HEK293 (cell line): Measurements from ENCODE around the gene UBE2F.

Experiments used
- CTCF ChIA-PET: fragments of 350-600 bp; formaldehyde crosslinking; extraction: SDS; loops from one replicate; lab custom pipeline; 2021; ENCODE audit warnings: antibody characterized with exemption; lab: Yijun Ruan, JAX
- POLR2A ChIA-PET: fragments of 300-600 bp; formaldehyde crosslinking; extraction: SDS; loops from one replicate; lab custom pipeline; 2020; ENCODE audit warnings: antibody characterized with exemption, inconsistent platforms; lab: Yijun Ruan, JAX
- H3K27ac ChIP-seq: fragments of 200-500 bp; sonication (Bioruptor generic); 2 replicates; pipeline ENCODE4 v1.5.1; 2014; ENCODE audit warnings: low read depth, low read length, control low read depth, inconsistent platforms; ENCODE audit errors: extremely low read depth
- H3K36me3 ChIP-seq, 2 experiments: fragments of 200-500 bp in 1 of 2; sonication (Bioruptor generic) in 1 of 2; 1 replicate in 1 of 2; 2 replicates in 1 of 2; pipeline ENCODE4 v1.5.1; 2014 to 2017; ENCODE audit warnings: inconsistent platforms in 2 of 2, low read length in 2 of 2; ENCODE audit not compliant: control insufficient read depth in 2 of 2, insufficient read depth in 1 of 2
- H3K4me1 ChIP-seq: fragments of 200-500 bp; sonication (Bioruptor generic); 2 replicates; pipeline ENCODE4 v1.5.1; 2014; ENCODE audit warnings: mild to moderate bottlenecking, low read length, inconsistent platforms; ENCODE audit not compliant: control insufficient read depth, insufficient read depth
- H3K4me3 ChIP-seq: 2 replicates; pipeline ENCODE4 v1.5.1; 2011; ENCODE audit warnings: low read depth, mild to moderate bottlenecking, control low read depth, low read length, moderate library complexity
- H3K9me3 ChIP-seq: fragments of 200-500 bp; sonication (Bioruptor generic); 2 replicates; pipeline ENCODE4 v1.5.1; 2014; ENCODE audit warnings: low read depth, low read length, inconsistent platforms; ENCODE audit not compliant: control insufficient read depth, insufficient read depth
- BCL11B ChIP-seq: fragments of 450-650 bp; formaldehyde crosslinking; IDR thresholded peaks from 2 replicates; pipeline ENCODE4 v1.5.1; 2016; ENCODE audit warnings: low read depth, missing biosample characterization, missing genetic modification characterization
- HOXD13 ChIP-seq: sonication (generic); formaldehyde crosslinking; IDR thresholded peaks from 2 replicates; pipeline ENCODE4 v1.8.0; 2022; ENCODE audit warnings: missing genetic modification reagents, borderline replicate concordance
- KLF8 ChIP-seq: fragments of 450-650 bp; formaldehyde crosslinking; IDR thresholded peaks from 2 replicates; pipeline ENCODE4 v1.5.1; 2016; ENCODE audit warnings: missing biosample characterization, missing genetic modification characterization
- SP3 ChIP-seq: fragments of 450-650 bp; formaldehyde crosslinking; IDR thresholded peaks from 2 replicates; pipeline ENCODE4 v1.5.1; 2016; ENCODE audit warnings: missing biosample characterization, missing genetic modification characterization
- ZBTB7A ChIP-seq: fragments of 450-650 bp; formaldehyde crosslinking; IDR thresholded peaks from 2 replicates; pipeline ENCODE4 v1.5.1; 2016; ENCODE audit warnings: low read depth, missing biosample characterization, missing genetic modification characterization
- ZFP41 ChIP-seq: fragments of 450-650 bp; formaldehyde crosslinking; IDR thresholded peaks from 2 replicates; pipeline ENCODE4 v1.5.1; 2016; ENCODE audit warnings: missing biosample characterization, missing genetic modification characterization, borderline replicate concordance
- ZNF148 ChIP-seq: fragments of 450-650 bp; formaldehyde crosslinking; IDR thresholded peaks from 2 replicates; pipeline ENCODE4 v1.5.0; 2017; ENCODE audit warnings: missing biosample characterization, missing genetic modification characterization, borderline replicate concordance
- ZNF19 ChIP-seq: fragments of 450-650 bp; formaldehyde crosslinking; IDR thresholded peaks from 2 replicates; pipeline ENCODE4; 2016; ENCODE audit warnings: missing biosample characterization, missing genetic modification characterization, low read depth
- ZNF221 ChIP-seq: fragments of 450-650 bp; formaldehyde crosslinking; IDR thresholded peaks from 2 replicates; pipeline ENCODE4 v1.5.1; 2017; ENCODE audit warnings: missing biosample characterization, missing genetic modification characterization, borderline replicate concordance
- ZNF280C ChIP-seq: fragments of 450-650 bp; formaldehyde crosslinking; IDR thresholded peaks from 2 replicates; pipeline ENCODE4 v1.5.1; 2016; ENCODE audit warnings: missing biosample characterization, missing genetic modification characterization
- ZNF335 ChIP-seq: fragments of 450-650 bp; formaldehyde crosslinking; conservative IDR thresholded peaks from 2 replicates; pipeline ENCODE4 v1.5.1; 2016; ENCODE audit warnings: missing biosample characterization, missing genetic modification characterization
- ZNF514 ChIP-seq: fragments of 450-650 bp; formaldehyde crosslinking; IDR thresholded peaks from 2 replicates; pipeline ENCODE4 v1.5.1; 2016; ENCODE audit warnings: missing biosample characterization, missing genetic modification characterization
- ZNF521 ChIP-seq: fragments of 450-650 bp; formaldehyde crosslinking; IDR thresholded peaks from 2 replicates; pipeline ENCODE4 v1.5.1; 2017; ENCODE audit warnings: missing biosample characterization, mild to moderate bottlenecking, missing genetic modification characterization
- ZNF549 ChIP-seq: fragments of 450-650 bp; IDR thresholded peaks from 2 replicates; pipeline ENCODE4 v1.5.1; 2018; ENCODE audit warnings: missing biosample characterization, missing genetic modification characterization, mild to moderate bottlenecking, inconsistent platforms, moderate library complexity
- ZNF701 ChIP-seq: fragments of 450-650 bp; formaldehyde crosslinking; IDR thresholded peaks from 2 replicates; pipeline ENCODE4 v1.5.1; 2016; ENCODE audit warnings: missing biosample characterization, missing genetic modification characterization
- ZNF76 ChIP-seq: fragments of 450-650 bp; formaldehyde crosslinking; IDR thresholded peaks from 2 replicates; pipeline ENCODE4; 2016; ENCODE audit warnings: low read depth, missing biosample characterization, missing genetic modification characterization, borderline replicate concordance
- ZNF791 ChIP-seq: fragments of 450-650 bp; formaldehyde crosslinking; IDR thresholded peaks from 2 replicates; pipeline ENCODE4 v1.5.1; 2016; ENCODE audit warnings: missing biosample characterization, missing genetic modification characterization
- TF ChIP-seq, protein P1 (sequence below): fragments of 450-650 bp; formaldehyde crosslinking; conservative IDR thresholded peaks from 2 replicates; pipeline ENCODE4 v1.5.1; 2016; ENCODE audit warnings: low read depth, missing biosample characterization, missing genetic modification characterization
- TF ChIP-seq, protein P2 (sequence below): fragments of 450-650 bp; formaldehyde crosslinking; IDR thresholded peaks from 2 replicates; pipeline ENCODE4 v1.5.1; 2016; ENCODE audit warnings: missing biosample characterization, missing genetic modification characterization

Gene UBE2F

GRCh38 chr2:237920673-237921072 is 46.1 kb upstream of the UBE2F start (continued):
- TF ChIP-seq ZNF148 (tag by site-specific recombination) = no peak
- no peak for TF ChIP-seq ZNF514
- no peak for TF ChIP-seq SP3
- TF ChIP-seq, protein P1, sequence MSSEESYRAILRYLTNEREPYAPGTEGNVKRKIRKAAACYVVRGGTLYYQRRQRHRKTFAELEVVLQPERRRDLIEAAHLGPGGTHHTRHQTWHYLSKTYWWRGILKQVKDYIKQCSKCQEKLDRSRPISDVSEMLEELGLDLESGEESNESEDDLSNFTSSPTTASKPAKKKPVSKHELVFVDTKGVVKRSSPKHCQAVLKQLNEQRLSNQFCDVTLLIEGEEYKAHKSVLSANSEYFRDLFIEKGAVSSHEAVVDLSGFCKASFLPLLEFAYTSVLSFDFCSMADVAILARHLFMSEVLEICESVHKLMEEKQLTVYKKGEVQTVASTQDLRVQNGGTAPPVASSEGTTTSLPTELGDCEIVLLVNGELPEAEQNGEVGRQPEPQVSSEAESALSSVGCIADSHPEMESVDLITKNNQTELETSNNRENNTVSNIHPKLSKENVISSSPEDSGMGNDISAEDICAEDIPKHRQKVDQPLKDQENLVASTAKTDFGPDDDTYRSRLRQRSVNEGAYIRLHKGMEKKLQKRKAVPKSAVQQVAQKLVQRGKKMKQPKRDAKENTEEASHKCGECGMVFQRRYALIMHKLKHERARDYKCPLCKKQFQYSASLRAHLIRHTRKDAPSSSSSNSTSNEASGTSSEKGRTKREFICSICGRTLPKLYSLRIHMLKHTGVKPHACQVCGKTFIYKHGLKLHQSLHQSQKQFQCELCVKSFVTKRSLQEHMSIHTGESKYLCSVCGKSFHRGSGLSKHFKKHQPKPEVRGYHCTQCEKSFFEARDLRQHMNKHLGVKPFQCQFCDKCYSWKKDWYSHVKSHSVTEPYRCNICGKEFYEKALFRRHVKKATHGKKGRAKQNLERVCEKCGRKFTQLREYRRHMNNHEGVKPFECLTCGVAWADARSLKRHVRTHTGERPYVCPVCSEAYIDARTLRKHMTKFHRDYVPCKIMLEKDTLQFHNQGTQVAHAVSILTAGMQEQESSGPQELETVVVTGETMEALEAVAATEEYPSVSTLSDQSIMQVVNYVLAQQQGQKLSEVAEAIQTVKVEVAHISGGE = no peak
- TF ChIP-seq ZNF549 (tag by site-specific recombination) = no peak
- TF ChIP-seq ZNF76 (tag by site-specific recombination) = no peak
- no peak for TF ChIP-seq KLF8 (tag by site-specific recombination)

GRCh38 chr2:237921967-237922492 is 44.8 kb upstream of the UBE2F start:
- CTCF ChIA-PET = interaction anchor here (1.6 kb wide), 1 partner anchor 10 kb away, joined by 6 read pairs; no protein-coding TSS in a partner anchor
- TF ChIP-seq, protein P2, sequence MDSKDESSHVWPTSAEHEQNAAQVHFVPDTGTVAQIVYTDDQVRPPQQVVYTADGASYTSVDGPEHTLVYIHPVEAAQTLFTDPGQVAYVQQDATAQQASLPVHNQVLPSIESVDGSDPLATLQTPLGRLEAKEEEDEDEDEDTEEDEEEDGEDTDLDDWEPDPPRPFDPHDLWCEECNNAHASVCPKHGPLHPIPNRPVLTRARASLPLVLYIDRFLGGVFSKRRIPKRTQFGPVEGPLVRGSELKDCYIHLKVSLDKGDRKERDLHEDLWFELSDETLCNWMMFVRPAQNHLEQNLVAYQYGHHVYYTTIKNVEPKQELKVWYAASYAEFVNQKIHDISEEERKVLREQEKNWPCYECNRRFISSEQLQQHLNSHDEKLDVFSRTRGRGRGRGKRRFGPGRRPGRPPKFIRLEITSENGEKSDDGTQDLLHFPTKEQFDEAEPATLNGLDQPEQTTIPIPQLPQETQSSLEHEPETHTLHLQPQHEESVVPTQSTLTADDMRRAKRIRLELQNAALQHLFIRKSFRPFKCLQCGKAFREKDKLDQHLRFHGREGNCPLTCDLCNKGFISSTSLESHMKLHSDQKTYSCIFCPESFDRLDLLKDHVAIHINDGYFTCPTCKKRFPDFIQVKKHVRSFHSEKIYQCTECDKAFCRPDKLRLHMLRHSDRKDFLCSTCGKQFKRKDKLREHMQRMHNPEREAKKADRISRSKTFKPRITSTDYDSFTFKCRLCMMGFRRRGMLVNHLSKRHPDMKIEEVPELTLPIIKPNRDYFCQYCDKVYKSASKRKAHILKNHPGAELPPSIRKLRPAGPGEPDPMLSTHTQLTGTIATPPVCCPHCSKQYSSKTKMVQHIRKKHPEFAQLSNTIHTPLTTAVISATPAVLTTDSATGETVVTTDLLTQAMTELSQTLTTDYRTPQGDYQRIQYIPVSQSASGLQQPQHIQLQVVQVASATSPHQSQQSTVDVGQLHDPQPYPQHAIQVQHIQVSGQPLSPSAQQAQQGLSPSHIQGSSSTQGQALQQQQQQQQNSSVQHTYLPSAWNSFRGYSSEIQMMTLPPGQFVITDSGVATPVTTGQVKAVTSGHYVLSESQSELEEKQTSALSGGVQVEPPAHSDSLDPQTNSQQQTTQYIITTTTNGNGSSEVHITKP (tag by site-specific recombination) = peak; percentile 57; the same call in 1 of the 2 replicates
- TF ChIP-seq ZBTB7A = no peak
- H3K27ac ChIP-seq = no peak overlapping the region
- no peaks in the 10 kb centered on the region for H3K36me3 ChIP-seq
- H3K4me3 ChIP-seq = no peak overlapping the region
- POLR2A ChIA-PET = no interaction called here
- no peaks in the 10 kb centered on the region for H3K9me3 ChIP-seq
- H3K4me1 ChIP-seq = no peaks in the 10 kb centered on the region

DNA sequence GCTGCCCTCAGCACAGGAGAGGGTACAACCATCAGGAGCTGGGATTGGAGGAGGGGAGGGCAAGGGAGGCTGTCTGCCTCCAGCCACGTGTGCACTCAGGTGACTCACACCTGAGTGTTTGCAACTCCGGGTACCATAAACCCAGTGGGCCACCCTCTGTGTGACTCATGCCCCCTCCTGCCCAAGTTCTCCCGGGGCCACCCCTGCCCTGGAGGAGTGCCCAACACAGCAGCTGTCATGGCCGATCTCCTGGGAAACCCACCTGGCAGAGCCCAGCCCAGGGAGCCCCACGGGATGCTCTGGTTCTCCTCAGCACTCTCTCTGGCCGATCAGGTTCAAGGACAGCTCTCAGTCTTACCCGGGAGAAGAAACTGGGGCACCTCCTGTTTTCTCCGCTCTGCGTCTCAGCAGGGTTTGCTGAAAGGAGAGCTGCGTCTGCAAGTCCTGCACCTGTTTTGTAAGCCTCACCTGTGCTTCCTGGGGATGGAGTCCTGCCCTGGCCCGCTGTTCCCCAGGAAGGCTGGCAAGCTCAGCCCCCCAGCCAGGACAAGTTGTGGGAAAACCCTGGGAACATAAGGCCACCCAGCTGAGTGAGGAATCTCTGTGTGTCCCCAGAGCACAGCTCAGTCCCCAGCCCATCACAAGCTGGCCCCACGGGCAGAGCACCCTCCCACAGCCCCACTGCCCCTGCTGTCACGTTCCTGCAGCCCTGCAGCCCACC is 44.0 kb upstream of the UBE2F start:
- H3K36me3 ChIP-seq = no peaks in the 10 kb centered on the region
- ChIA-PET CTCF (interaction anchor here (0.6 to 1.9 kb wide), 11 partner anchors 9 to 828 kb away, joined by 3 to 6 read pairs (median 3); no protein-coding TSS in a partner anchor), POLR2A (no interaction called here)
- H3K9me3 ChIP-seq = no peaks in the 10 kb centered on the region
- H3K4me3 ChIP-seq = no peak overlapping the region
- H3K4me1 ChIP-seq = no peaks in the 10 kb centered on the region
- no peak overlapping the region for H3K27ac ChIP-seq
- TF ChIP-seq ZNF791 (tag by site-specific recombination) (no peak), ZNF521 (tag by site-specific recombination) (no peak), ZNF19 (no peak), ZNF280C (tag by site-specific recombination) (no peak), HOXD13 (CRISPR knock-in tag) (no peak), ZFP41 (tag by site-specific recombination) (no peak), ZNF221 (no peak), BCL11B (tag by site-specific recombination) (no peak), ZNF701 (tag by site-specific recombination) (no peak), ZNF335 (tag by site-specific recombination) (no peak)
